Measurements from ENCODE around the gene PRR5. TPM values are rescaled to one million over a fixed set of nuclear protein-coding genes. Genes with fewer than 3 reads are reported as not detected.

The PRR5 gene
- total and polyA plus RNA-seq, 2 of the 13 experiments (the other 11 are each of a cell fraction or from before 2014, with no cell fraction given) = 11.6 to 27.5 TPM

- no peaks in the 10 kb centered on the region; a peak in 1 of 5 replicates for H3K27me3 ChIP-seq (ENCODE audit: control insufficient read depth in 1 of 2, insufficient read depth in 2 of 2, low read length in 2 of 2)
- H3K4me1 ChIP-seq (ENCODE audit: insufficient read depth, low read length) = peaks cover 37% of the 10 kb centered on the region
- ChIA-PET POLR2A (no interaction called here), CTCF (ENCODE audit: low intra/inter-chr PET ratio, low total read pairs) (interaction anchor here (0.6 to 2.5 kb wide), 3 partner anchors 39 to 52 kb away, joined by 3 to 38 read pairs (median 10); no protein-coding TSS in a partner anchor)
- H3K36me3 ChIP-seq (replicated peaks in 1 of 2; ENCODE audit: control insufficient read depth in 1 of 2, insufficient read depth in 2 of 2, low read length in 2 of 2) = 0 out of 5 replicates have a peak, but pooled peaks cover 0 to 2% of the 10 kb centered on the region in 2 experiments
- H3K79me2 ChIP-seq (ENCODE audit: insufficient read depth, low read length) = no peaks in the 10 kb centered on the region
- no peak overlapping the region for H3K4me2 ChIP-seq (ENCODE audit: low read depth, low read length)
- DNase-seq (ENCODE audit: low spot score) (no peak), ATAC-seq (0 out of 3 replicates have a peak, but pooled peaks have one; percentile 1), FAIRE-seq (no peak)
- BruUV-seq (replicated peaks) = no TSS peak
- peak overlapping the region in 1 of 3 experiments; percentile 43; a peak in 1 of 6 replicates for H3K4me3 ChIP-seq (replicated peaks in 1 of 3; ENCODE audit: insufficient read depth in 1 of 3, low read depth in 2 of 3, low read length in 3 of 3)
- H3K27ac ChIP-seq (ENCODE audit: extremely low read length, insufficient read depth, low read length) = no peak overlapping the region
- no peaks in the 10 kb centered on the region for H3K9me3 ChIP-seq (ENCODE audit: low read length)
- no peak overlapping the region for H3K9ac ChIP-seq (ENCODE audit: insufficient read depth, low read depth, low read length)
- intact Hi-C loops (cut with micrococcal nuclease; ENCODE audit: unreplicated experiment) = no loop called here
- no peak overlapping the region for H2AFZ ChIP-seq (ENCODE audit: low read length)
- in situ Hi-C loops (cut with HindIII; ENCODE audit: extremely low pct_ligation_motif_present, low pct_unique_long_range_greater_than_20kb) = loop anchor here (5.0 kb wide), 1 partner anchor 39 kb away; no protein-coding TSS in a partner anchor
- H4K20me1 ChIP-seq (ENCODE audit: insufficient read depth, low read length) = peaks cover 7% of the 10 kb centered on the region; the same call in 1 of the 2 replicates
- 72% methylated on average over 37 of the region's 52 CpGs for WGBS (ENCODE audit: low lambda C conversion rate)
- TF ChIP-seq ZFP91 (CRISPR knock-in tag; IDR thresholded peaks at IDR 0.05; ENCODE audit: borderline replicate concordance) (no peak), ZNF234 (CRISPR knock-in tag; conservative IDR thresholded peaks at IDR 0.05) (no peak), ZNF597 (CRISPR knock-in tag; IDR thresholded peaks at IDR 0.05) (no peak), ZNF781 (CRISPR knock-in tag; IDR thresholded peaks at IDR 0.05; ENCODE audit: borderline replicate concordance, not compliant biosample characterization) (no peak), HNF4A (CRISPR knock-in tag; IDR thresholded peaks at IDR 0.05) (no peak), AGO2 (optimal IDR thresholded peaks at IDR 0.05; ENCODE audit: low read depth, low read length) (peak; percentile 63), SKIL (CRISPR knock-in tag; IDR thresholded peaks at IDR 0.05; ENCODE audit: borderline replicate concordance) (no peak), SALL2 (CRISPR knock-in tag; IDR thresholded peaks at IDR 0.05) (no peak), SRSF4 (IDR thresholded peaks at IDR 0.05; ENCODE audit: low read depth, low read length, poor library complexity, severe bottlenecking) (peak; percentile 25), POLR2G (IDR thresholded peaks at IDR 0.05; ENCODE audit: low read depth, low read length) (0 out of 2 replicates have a peak, but pooled peaks have one; percentile 22), CCAR2 (optimal IDR thresholded peaks at IDR 0.05; ENCODE audit: low read depth, low read length) (no peak), USF2 (IDR thresholded peaks at IDR 0.05; ENCODE audit: low read depth, low read length) (no peak), USF2 (CRISPR knock-in tag; IDR thresholded peaks at IDR 0.05; ENCODE audit: borderline replicate concordance) (no peak), AGO1 (IDR thresholded peaks at IDR 0.05; ENCODE audit: low read depth, low read length, poor library complexity, severe bottlenecking) (peak; percentile 10), PTBP1 (IDR thresholded peaks at IDR 0.05; ENCODE audit: low read depth, low read length, poor library complexity, severe bottlenecking) (no peak)
Observed at GRCh38 chr22:44736581-44737405, 34.8 kb downstream of the PRR5 start.
